Osteoblast (primary cell): ENCODE data around the gene RHBDL1. TPM values are rescaled to one million over a fixed set of nuclear protein-coding genes. Genes with fewer than 3 reads are reported as not detected.

ENCODE experiments used
- DNase-seq: peaks from one replicate; pipeline ENCODE4 v3.0.0; 2011; ENCODE audit warnings: low spot score, mixed read lengths; ENCODE audit not compliant: insufficient read length; ENCODE audit errors: missing footprints
- H2AFZ ChIP-seq: 2 replicates; pipeline ENCODE4 v1.6.0; 2011; ENCODE audit warnings: mild to moderate bottlenecking, low read length
- H3K27ac ChIP-seq: 2 replicates; pipeline ENCODE4 v1.5.1; 2011; ENCODE audit warnings: mild to moderate bottlenecking, low read depth, low read length, moderate library complexity
- H3K27me3 ChIP-seq: 2 replicates; pipeline ENCODE4 v1.6.0; 2012; ENCODE audit warnings: mild to moderate bottlenecking, control low read depth, inconsistent platforms, low read length, moderate library complexity; ENCODE audit not compliant: insufficient read depth
- H3K36me3 ChIP-seq: 2 replicates; pipeline ENCODE4 v1.5.1; 2011; ENCODE audit warnings: mild to moderate bottlenecking, low read length, control low read depth, moderate library complexity; ENCODE audit not compliant: insufficient read depth
- H3K4me1 ChIP-seq: 2 replicates; pipeline ENCODE4 v1.5.1; 2011; ENCODE audit warnings: mild to moderate bottlenecking, low read length, control low read depth, moderate library complexity; ENCODE audit not compliant: insufficient read depth
- H3K4me2 ChIP-seq: 2 replicates; pipeline ENCODE4 v1.6.0; 2011; ENCODE audit warnings: mild to moderate bottlenecking, low read length; ENCODE audit not compliant: insufficient read depth
- H3K4me3 ChIP-seq: fragments of 200-600 bp; sonication (generic); 3 replicates; pipeline ENCODE4 v1.5.1; 2012; ENCODE audit warnings: mild to moderate bottlenecking, low read length, inconsistent platforms; ENCODE audit not compliant: insufficient read depth
- H3K79me2 ChIP-seq: 2 replicates; pipeline ENCODE4 v1.6.0; 2012; ENCODE audit warnings: mild to moderate bottlenecking, low read length, control low read depth, inconsistent platforms; ENCODE audit not compliant: insufficient read depth
- H3K9me3 ChIP-seq: 2 replicates; pipeline ENCODE4 v1.5.1; 2011; ENCODE audit warnings: low read depth, low read length, control low read depth
- H4K20me1 ChIP-seq: 2 replicates; pipeline ENCODE4 v1.6.0; 2012; ENCODE audit warnings: mild to moderate bottlenecking, low read length, control low read depth; ENCODE audit not compliant: insufficient read depth
- CTCF ChIP-seq: IDR thresholded peaks from 2 replicates; pipeline ENCODE4 v1.5.1; 2011; ENCODE audit warnings: mild to moderate bottlenecking, low read depth, low read length, moderate library complexity; ENCODE audit errors: extremely low read depth
- total RNA-seq: library from RNA; depleted of rRNA; stranded (reverse); fragments of >200 nt; gene quantifications from 2 replicates; pipeline ENCODE4 v1.2.3, GENCODE V29; 2012

RHBDL1 gene
- total RNA-seq, 1 donor: 1.1 TPM

- Histone ChIP-seq H3K4me3 (peak overlapping the region; percentile 71), H3K36me3 (peaks cover 23% of the 10 kb centered on the region), H3K27ac (no peak overlapping the region), H2AFZ (peak overlapping the region; percentile 83), H3K9me3 (no peaks in the 10 kb centered on the region), H3K79me2 (peaks cover 33% of the 10 kb centered on the region), H3K4me2 (peak overlapping the region; percentile 91), H4K20me1 (peaks cover 43% of the 10 kb centered on the region), H3K4me1 (peaks cover 24% of the 10 kb centered on the region), H3K27me3 (no peaks in the 10 kb centered on the region)
- no peak for TF ChIP-seq CTCF
- DNase-seq: peak; percentile 92
Observed at GRCh38 chr16:678858-679813, 3.7 kb downstream of the RHBDL1 start.

- Histone ChIP-seq H2AFZ (peak within 1 kb of the TSS; percentile 83), H3K4me1 (peaks cover 26% of the 10 kb centered on the region)
Observed at GRCh38 chr16:679814-680624, 4.5 kb downstream of the RHBDL1 start, which contains the start of gene STUB1. Gene STUB1 (plus strand): TSS chr16:680410. CDS start chr16:680526, 116 bp downstream.

GRCh38 chr16:680625-680945 is 5.1 kb downstream of the RHBDL1 start:
- TF ChIP-seq CTCF: no peak
- Histone ChIP-seq H4K20me1 (peaks cover 34% of the 10 kb centered on the region), H3K79me2 (peaks cover 40% of the 10 kb centered on the region), H3K27me3 (no peaks in the 10 kb centered on the region), H3K4me1 (peaks cover 26% of the 10 kb centered on the region), H3K4me2 (peak overlapping the region; percentile 93), H3K27ac (peak overlapping the region; percentile 66), H3K36me3 (peaks cover 20% of the 10 kb centered on the region), H2AFZ (no peak overlapping the region), H3K9me3 (no peaks in the 10 kb centered on the region), H3K4me3 (peak overlapping the region; percentile 84)
- no peak for DNase-seq

More at GRCh38 chr16:679814-680624, 4.5 kb downstream of the RHBDL1 start, which contains the start of gene STUB1:
- no peak for TF ChIP-seq CTCF
- Histone ChIP-seq H3K4me3 (peak within 1 kb of the TSS; percentile 84), H3K27me3 (no peaks in the 10 kb centered on the region), H3K36me3 (peaks cover 20% of the 10 kb centered on the region), H3K27ac (peak within 1 kb of the TSS; percentile 66), H3K79me2 (peaks cover 34% of the 10 kb centered on the region), H4K20me1 (peaks cover 36% of the 10 kb centered on the region), H3K4me2 (peak within 1 kb of the TSS; percentile 93), H3K9me3 (no peaks in the 10 kb centered on the region)
- peak; percentile 99 for DNase-seq
